ENCODE results near the gene CHPF2. TPM values are rescaled to one million over a fixed set of nuclear protein-coding genes. Genes with fewer than 3 reads are reported as not detected.
A peak's percentile ranks its signal among the peaks of the same experiment; 100 is the strongest.

CHPF2 gene, protein sequence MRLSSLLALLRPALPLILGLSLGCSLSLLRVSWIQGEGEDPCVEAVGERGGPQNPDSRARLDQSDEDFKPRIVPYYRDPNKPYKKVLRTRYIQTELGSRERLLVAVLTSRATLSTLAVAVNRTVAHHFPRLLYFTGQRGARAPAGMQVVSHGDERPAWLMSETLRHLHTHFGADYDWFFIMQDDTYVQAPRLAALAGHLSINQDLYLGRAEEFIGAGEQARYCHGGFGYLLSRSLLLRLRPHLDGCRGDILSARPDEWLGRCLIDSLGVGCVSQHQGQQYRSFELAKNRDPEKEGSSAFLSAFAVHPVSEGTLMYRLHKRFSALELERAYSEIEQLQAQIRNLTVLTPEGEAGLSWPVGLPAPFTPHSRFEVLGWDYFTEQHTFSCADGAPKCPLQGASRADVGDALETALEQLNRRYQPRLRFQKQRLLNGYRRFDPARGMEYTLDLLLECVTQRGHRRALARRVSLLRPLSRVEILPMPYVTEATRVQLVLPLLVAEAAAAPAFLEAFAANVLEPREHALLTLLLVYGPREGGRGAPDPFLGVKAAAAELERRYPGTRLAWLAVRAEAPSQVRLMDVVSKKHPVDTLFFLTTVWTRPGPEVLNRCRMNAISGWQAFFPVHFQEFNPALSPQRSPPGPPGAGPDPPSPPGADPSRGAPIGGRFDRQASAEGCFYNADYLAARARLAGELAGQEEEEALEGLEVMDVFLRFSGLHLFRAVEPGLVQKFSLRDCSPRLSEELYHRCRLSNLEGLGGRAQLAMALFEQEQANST
- 10 to 100 TPM; 40.2 to 72.9 TPM for total RNA-seq

GRCh38 chr7:151232091-151232916 is at the start of gene CHPF2:
CHPF2 (plus strand) TSS chr7:151232483; CDS start chr7:151234012, 1,529 bp downstream.
- intact Hi-C loops (cut with DNase I) = no loop called here
- TF ChIP-seq POLR2AphosphoS5 (IDR thresholded peaks at IDR 0.05) (peak; percentile 87), POLR2A (IDR thresholded peaks at IDR 0.05) (peak; percentile 88)
- TF ChIP-seq, protein P1, sequence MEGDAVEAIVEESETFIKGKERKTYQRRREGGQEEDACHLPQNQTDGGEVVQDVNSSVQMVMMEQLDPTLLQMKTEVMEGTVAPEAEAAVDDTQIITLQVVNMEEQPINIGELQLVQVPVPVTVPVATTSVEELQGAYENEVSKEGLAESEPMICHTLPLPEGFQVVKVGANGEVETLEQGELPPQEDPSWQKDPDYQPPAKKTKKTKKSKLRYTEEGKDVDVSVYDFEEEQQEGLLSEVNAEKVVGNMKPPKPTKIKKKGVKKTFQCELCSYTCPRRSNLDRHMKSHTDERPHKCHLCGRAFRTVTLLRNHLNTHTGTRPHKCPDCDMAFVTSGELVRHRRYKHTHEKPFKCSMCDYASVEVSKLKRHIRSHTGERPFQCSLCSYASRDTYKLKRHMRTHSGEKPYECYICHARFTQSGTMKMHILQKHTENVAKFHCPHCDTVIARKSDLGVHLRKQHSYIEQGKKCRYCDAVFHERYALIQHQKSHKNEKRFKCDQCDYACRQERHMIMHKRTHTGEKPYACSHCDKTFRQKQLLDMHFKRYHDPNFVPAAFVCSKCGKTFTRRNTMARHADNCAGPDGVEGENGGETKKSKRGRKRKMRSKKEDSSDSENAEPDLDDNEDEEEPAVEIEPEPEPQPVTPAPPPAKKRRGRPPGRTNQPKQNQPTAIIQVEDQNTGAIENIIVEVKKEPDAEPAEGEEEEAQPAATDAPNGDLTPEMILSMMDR (IDR thresholded peaks at IDR 0.05) = no peak
- DNase-seq (ENCODE audit: low spot score) = peak; percentile 89
- H3K4me3 ChIP-seq = peak within 1 kb of the TSS; percentile 77 to 80
- WGBS = 2% methylated on average over 77 of the region's 79 CpGs
- peaks cover 3% of the 10 kb centered on the region for H3K4me1 ChIP-seq (replicated peaks)
- no peaks in the 10 kb centered on the region for H3K27me3 ChIP-seq (replicated peaks; ENCODE audit: insufficient read depth)
- no peaks in the 10 kb centered on the region for H3K9me3 ChIP-seq
- H3K27ac ChIP-seq = peak within 1 kb of the TSS; percentile 63 to 77
- H3K36me3 ChIP-seq = peaks cover 0 to under 1% of the 10 kb centered on the region in 2 donors

GRCh38 chr7:151185762-151186639 is 46.3 kb upstream of the CHPF2 start:
- no peak for DNase-seq (ENCODE audit: low spot score)
- H3K27me3 ChIP-seq (replicated peaks; ENCODE audit: insufficient read depth) = no peaks in the 10 kb centered on the region
- no peaks in the 10 kb centered on the region for H3K4me1 ChIP-seq (replicated peaks)
- H3K36me3 ChIP-seq = no peaks in the 10 kb centered on the region
- no peak for TF ChIP-seq POLR2A (IDR thresholded peaks at IDR 0.05)
- TF ChIP-seq POLR2AphosphoS5 (IDR thresholded peaks at IDR 0.05) = no peak
- TF ChIP-seq, protein P1 (IDR thresholded peaks at IDR 0.05) = no peak
- H3K9me3 ChIP-seq = no peaks in the 10 kb centered on the region
- WGBS = 91% methylated on average over 13 of the region's 16 CpGs
- no peak overlapping the region for H3K27ac ChIP-seq
- intact Hi-C loops (cut with DNase I) = no loop called here
- no peak overlapping the region for H3K4me3 ChIP-seq

DNA sequence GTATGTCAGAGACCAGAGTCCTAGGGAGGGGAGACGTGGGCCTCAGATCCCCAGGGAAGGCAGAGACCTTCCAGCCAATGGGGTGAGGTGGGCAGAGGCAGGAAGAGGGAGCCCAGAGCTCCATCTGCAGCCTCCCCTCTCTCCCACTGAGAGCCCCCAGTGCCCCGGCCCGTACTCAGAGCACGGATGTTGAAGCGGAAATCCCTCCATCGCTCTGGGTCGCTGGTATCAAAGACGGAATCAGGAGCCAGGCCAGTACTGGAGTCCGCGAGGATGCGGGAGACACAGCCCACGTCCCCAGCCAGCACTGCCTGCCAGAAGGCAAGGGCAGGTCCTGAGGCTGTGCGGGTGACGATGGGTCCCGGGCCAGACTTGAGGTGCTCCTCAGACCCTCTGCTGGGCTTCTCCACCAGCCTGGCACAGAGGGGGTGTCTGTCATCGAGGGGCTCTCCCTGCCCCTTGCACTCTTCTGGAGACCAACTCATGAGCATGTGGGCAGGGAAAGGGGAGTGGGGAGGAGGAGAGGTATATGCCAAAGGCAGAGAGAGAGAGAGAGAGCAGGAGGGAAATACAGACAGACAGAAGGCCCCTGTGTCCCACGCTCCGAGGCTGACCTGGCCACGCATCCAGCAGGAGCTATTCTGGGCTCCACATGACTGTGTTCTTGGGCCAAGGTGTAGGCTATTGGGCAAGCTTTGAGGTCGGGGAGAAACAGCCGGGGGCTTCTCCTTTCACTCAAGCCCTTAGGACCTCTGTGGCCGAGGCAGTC is 45.5 kb upstream of the CHPF2 start, which contains the start of gene ASB10:
TSS of gene ASB10 (minus strand) at position 611 of the 769 bp plus-strand sequence. CDS start at position 491, 120 bp downstream.
- DNase-seq (ENCODE audit: low spot score) = no peak
- H3K36me3 ChIP-seq = no peaks in the 10 kb centered on the region
- 82% methylated on average over 21 of the region's 22 CpGs for WGBS
- no peaks in the 10 kb centered on the region for H3K27me3 ChIP-seq (replicated peaks; ENCODE audit: insufficient read depth)
- no peak within 1 kb of the TSS for H3K27ac ChIP-seq
- intact Hi-C loops (cut with DNase I) = no loop called here
- no peaks in the 10 kb centered on the region for H3K4me1 ChIP-seq (replicated peaks)
- TF ChIP-seq, protein P1 (IDR thresholded peaks at IDR 0.05) = no peak
- TF ChIP-seq POLR2AphosphoS5 (IDR thresholded peaks at IDR 0.05) (no peak), POLR2A (IDR thresholded peaks at IDR 0.05) (no peak)
- H3K9me3 ChIP-seq = no peaks in the 10 kb centered on the region
- no peak within 1 kb of the TSS for H3K4me3 ChIP-seq

Data from prostate gland (tissue), 2 donors.